DMS153 treated with DMSO at 0.1 percent for 48 hours (cell line): Measurements from ENCODE around the gene CFAP100.

ENCODE experiments used
- DNase-seq: peaks from one replicate; lab custom pipeline; 2025; ENCODE audit not compliant: unreplicated experiment; lab: John Stamatoyannopoulos, UW

Gene CFAP100

GRCh38 chr3:126394179-126394976 lies at the start of gene CFAP100:
CFAP100 (plus strand) TSS chr3:126394909; CDS start chr3:126396001, 1,092 bp downstream.
- DNase-seq: peak; percentile 5

DNA sequence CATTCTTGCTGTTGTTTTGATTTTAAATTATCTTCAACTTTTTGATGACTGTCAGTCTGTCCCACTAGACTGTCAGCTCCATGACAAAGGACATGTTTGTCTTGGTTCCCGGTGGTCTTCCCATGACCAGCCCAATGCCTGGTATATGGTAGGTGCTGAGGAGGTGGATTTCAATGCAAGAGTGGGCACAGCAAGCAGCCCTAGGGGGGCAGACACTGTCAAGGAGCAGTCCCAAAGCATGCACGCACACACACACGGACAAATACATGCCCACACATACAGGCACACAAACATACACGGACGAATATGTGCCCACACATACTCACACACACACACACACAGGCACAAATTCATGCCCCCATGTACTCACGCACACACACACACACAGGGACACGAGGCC lies 49.5 kb upstream of the CFAP100 start:
- DNase-seq: no peak

DNA sequence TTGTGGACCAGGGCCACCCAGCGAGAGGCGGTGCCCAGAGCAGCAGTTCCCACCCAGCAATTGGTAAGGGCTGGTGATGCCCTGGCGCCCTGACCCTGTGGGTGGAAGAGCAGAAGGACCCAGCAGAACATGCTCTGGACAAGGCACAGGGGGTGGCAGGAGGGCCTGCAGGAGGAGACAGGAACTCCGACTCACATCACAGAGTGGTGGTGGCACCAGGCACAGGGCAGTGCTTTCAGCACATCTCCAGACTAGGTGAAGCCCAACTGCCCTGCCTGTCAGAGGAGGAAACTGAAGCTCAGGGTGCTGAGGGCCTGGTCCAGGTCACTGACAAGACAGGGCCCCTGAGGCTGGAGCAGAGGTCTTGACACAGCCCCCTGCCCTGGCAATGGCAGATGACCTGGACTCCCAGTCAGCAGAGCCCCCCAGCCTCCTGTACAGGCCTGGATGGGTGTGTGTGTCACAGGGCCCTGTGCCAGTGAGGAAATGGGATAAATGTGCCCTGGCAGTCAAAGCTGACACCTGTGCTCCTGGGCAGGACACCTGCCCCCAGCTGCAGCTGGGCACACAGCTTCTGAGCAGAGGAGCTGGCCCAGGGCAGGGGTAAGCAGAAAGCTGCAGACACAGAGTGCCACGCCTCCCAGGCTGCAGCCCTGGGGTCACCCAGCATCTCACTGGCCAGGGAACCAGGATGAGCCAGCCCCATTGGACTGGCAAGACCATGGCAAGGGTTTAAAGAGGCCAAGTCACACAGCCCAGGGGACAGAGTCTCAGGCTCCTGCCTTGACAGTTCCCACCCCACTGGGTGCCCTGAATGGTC lies 48.9 kb upstream of the CFAP100 start:
- no peak for DNase-seq

DNA sequence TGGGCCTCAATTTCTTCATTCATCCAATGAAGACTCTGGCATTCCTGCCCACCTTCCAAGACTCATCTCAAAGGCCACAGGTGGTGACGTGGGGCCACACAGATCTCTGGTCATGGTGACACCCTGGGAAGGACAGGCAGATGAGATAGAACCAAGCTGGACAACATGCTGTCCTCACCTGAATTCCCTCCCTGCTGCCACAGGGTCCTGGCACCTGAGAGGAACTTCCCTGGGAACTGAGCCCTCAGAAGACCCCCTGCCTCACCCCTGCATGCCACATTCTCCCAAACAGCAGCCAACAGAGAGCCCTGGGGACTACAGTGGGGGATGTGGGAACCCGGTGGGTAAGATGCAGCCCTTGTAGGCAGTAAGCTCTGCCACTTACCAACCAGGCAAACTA lies 48.2 kb upstream of the CFAP100 start:
- DNase-seq: no peak

GRCh38 chr3:126347543-126348161 lies 47.1 kb upstream of the CFAP100 start:
- no peak for DNase-seq

DNA sequence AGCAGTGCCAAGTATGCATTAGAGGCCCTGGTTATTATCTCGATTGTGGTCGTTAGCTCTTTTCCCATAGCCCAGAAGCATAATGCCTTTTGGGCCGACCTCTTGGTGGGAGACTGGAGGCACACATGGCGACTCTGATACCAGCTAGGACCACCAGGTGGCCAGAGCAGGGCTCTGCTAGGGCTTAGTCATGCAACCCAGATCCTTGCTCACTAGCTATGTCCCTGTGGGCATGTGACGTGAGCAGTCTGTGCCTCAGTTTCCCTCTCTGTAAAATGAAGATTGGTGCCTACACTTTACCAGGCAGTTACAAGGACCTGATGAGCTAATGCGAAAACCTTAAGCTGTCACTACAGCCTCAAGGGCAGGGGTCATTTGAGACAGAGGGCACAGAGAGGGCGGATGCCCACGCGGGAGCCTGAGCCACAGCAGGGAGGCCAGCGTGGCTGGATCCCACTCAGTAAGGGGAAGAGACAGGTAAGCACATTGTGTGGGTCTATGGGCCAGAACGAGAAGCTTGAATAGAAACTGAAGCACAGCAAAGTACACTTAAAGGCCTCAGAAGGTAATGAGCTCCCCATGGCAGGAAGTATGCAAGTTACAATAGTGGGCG lies 46.3 kb upstream of the CFAP100 start:
- DNase-seq: no peak

DNA sequence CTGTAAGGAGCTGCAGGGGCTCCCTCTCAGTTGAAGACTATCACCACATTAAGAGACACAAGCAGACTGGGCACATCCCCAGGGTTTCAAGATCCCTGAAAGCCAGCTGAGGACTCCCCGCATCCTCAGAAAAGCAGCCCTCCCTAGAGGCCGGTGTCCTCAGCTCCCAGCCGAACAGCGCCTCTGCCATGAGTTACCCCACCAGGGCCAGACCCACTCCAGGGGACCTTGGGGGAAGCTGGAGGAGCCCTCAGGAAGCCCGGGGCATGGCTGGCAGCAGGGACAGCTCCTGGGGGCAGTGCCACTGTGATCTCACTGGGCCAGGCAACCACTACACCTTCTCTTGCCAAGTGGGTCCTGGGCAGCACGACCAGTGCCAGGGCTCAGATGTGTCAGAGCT lies 45.6 kb upstream of the CFAP100 start:
- no peak for DNase-seq

DNA sequence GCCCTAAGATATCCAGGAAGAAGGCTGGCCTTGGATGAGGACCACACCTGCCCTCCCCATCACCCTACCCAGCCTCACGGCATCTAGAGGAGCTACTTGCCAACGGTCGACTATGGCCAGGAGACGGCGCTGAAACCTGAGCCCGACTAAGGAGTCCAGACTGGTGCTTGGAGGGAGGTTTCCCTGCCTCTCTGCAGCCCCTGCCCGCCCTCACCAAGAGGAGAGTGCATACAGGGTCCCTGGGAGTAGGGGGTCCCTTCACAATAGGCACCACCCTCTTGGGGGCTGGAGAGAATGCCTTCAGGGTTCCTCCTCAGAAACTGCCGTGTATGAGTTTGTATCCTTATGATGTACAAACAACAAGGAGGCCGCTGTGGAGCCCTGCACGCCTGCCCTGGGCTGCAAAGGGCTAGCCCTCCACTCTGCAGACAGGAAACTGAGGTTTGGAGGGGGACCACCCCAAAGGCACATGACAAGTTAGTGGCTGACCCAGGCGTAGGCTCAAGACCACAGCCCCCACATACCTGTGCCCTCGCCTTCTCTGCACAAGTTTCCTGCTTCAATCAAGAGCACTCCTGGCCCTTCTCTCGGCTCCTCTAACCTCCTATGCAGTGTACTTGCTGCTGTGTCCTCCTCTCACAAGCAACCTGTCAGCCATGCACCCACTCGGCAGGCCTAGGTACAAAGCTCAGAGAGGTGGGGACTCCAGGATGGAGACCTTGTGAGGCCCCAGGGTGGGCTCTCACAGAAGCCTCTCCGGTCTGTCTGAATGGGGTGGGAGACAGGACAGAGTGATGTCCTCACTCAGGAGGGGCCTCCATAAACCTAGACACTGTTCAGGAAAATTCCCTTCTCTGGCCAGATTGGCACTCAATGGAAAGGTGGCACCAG lies 44.9 kb upstream of the CFAP100 start:
- no peak for DNase-seq

GRCh38 chr3:126350502-126351085 lies 44.1 kb upstream of the CFAP100 start:
- DNase-seq: no peak

- DNase-seq: no peak
Measured at GRCh38 chr3:126351086-126351770, 43.5 kb upstream of the CFAP100 start.

- DNase-seq: no peak
Measured at GRCh38 chr3:126351771-126352475, 42.8 kb upstream of the CFAP100 start.

- DNase-seq: no peak
Measured at GRCh38 chr3:126352476-126353454, 41.9 kb upstream of the CFAP100 start.

GRCh38 chr3:126353694-126354321 lies 40.9 kb upstream of the CFAP100 start:
- no peak for DNase-seq

DNA sequence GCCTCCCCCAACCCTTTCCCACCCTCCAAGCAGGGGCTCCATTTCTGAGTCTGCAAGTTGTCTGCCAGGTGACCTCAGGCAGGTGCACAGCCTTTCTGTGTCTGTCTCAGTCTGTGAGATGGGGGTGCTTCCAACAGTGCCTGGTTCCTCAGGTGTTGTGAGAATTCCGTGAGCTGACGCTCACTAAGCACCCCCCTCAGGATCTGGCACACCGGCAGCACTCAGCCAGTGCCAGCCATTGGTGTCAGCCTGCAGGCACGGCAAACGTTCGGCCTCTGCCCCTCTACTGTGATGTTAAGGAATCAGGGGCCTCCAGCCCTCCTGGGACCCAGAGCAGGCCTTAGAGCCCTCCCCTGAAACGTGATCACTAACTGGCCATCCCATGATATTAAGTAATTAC lies 39.9 kb upstream of the CFAP100 start:
- DNase-seq: no peak

DNA sequence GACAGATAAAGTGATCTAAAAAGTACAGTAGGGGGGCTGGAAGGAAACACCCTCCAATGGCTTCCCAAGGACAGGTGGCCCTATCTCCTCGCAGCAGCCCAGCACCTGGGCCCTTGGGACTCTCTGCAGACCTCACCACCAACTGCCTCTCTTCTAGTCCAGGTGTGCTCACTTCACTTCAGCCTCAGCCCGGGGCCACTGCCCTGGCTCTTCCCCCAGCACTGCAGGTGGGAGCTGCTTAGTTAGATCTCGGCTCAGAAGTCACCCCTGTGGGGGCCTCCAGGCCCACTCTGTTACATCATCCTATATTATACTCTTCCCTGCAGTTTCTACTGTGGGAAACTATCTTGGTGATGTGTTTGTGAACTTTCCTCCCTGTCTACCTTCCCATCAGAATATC lies 39.5 kb upstream of the CFAP100 start:
- no peak for DNase-seq

DNA sequence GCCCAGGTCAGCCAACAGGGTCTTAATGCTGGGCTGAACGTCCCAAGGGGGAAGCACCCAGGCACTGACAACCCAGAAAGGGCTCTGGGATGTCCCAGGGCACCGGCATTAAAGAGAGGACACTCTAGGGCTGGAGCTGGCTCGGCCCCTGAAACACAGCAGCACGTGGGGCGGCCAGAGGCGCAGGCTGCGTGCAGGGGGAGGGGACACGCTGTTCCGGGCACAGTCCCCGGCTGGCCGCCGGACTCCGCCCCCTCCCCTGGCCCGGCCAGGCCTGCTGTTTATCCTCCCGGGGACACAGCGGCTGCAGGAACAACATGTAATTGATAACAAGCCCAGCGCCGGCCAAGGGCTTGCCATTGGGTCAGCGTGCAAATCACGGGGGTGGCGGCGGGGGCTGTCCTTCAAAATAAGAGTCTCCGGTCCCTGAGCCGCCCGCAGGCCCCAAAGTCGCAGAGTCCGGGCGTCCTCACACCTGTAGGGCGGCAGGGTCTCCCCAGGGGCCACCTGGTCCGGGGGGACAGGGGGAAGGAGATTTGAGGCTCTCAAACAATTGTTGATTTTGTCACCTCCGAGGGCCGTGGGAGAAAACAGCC lies 38.8 kb upstream of the CFAP100 start:
- no peak for DNase-seq
